HUES6 (cell line): Measurements from ENCODE around the gene BAZ2B.

Experiments used
- H3K27ac ChIP-seq: 2 replicates; pipeline ENCODE4 v1.7.0; 2013; ENCODE audit warnings: low read depth, mild to moderate bottlenecking, low read length, inconsistent platforms
- H3K27me3 ChIP-seq: 2 replicates; pipeline ENCODE4 v1.6.1; 2013; ENCODE audit warnings: low read length; ENCODE audit not compliant: control insufficient read depth, insufficient read depth
- H3K36me3 ChIP-seq: 2 replicates; pipeline ENCODE4 v1.6.1; 2013; ENCODE audit warnings: low read length; ENCODE audit not compliant: control insufficient read depth, insufficient read depth
- H3K4me1 ChIP-seq: 2 replicates; pipeline ENCODE4 v1.6.1; 2013; ENCODE audit warnings: low read length; ENCODE audit not compliant: control insufficient read depth, insufficient read depth
- H3K4me3 ChIP-seq: 2 replicates; pipeline ENCODE4 v1.5.1; 2013; ENCODE audit warnings: low read depth, low read length
- H3K9ac ChIP-seq: one replicate; pipeline ENCODE4 v1.6.1; 2013; ENCODE audit warnings: mild to moderate bottlenecking, low read length
- H3K9me3 ChIP-seq: 2 replicates; pipeline ENCODE4 v1.6.1; 2013; ENCODE audit warnings: low read depth, low read length; ENCODE audit not compliant: control insufficient read depth, insufficient read depth

BAZ2B gene

GRCh38 chr2:159497847-159498246, 118.5 kb downstream of the BAZ2B start:
- H3K36me3 ChIP-seq: no peaks in the 10 kb centered on the region
- H3K27me3 ChIP-seq: no peaks in the 10 kb centered on the region
- no peak overlapping the region for H3K4me3 ChIP-seq
- no peak overlapping the region for H3K27ac ChIP-seq
- H3K4me1 ChIP-seq: no peaks in the 10 kb centered on the region
- no peak overlapping the region for H3K9ac ChIP-seq
- H3K9me3 ChIP-seq: 0 out of 2 replicates have a peak, but pooled peaks cover 2% of the 10 kb centered on the region

- no peak overlapping the region for H3K4me3 ChIP-seq
- H3K9ac ChIP-seq: no peak overlapping the region
- H3K27ac ChIP-seq: no peak overlapping the region
Measured at GRCh38 chr2:159497256-159497655, 119.1 kb downstream of the BAZ2B start.

GRCh38 chr2:159489476-159489875, 126.9 kb downstream of the BAZ2B start:
- Histone ChIP-seq H3K27me3 (no peaks in the 10 kb centered on the region), H3K9me3 (no peaks in the 10 kb centered on the region), H3K4me3 (no peak overlapping the region), H3K4me1 (no peaks in the 10 kb centered on the region), H3K27ac (no peak overlapping the region), H3K36me3 (no peaks in the 10 kb centered on the region), H3K9ac (no peak overlapping the region)

More at GRCh38 chr2:159497256-159497655, 119.1 kb downstream of the BAZ2B start:
- Histone ChIP-seq H3K36me3 (no peaks in the 10 kb centered on the region), H3K27me3 (no peaks in the 10 kb centered on the region), H3K4me1 (no peaks in the 10 kb centered on the region), H3K9me3 (0 out of 2 replicates have a peak, but pooled peaks cover 2% of the 10 kb centered on the region)

GRCh38 chr2:159484532-159484931, 131.8 kb downstream of the BAZ2B start:
- H3K9me3 ChIP-seq: no peaks in the 10 kb centered on the region
- no peak overlapping the region for H3K9ac ChIP-seq

GRCh38 chr2:159476329-159476728, 140.0 kb downstream of the BAZ2B start:
- H3K4me1 ChIP-seq: no peaks in the 10 kb centered on the region
- H3K9ac ChIP-seq: no peak overlapping the region
- H3K27ac ChIP-seq: no peak overlapping the region
- no peak overlapping the region for H3K4me3 ChIP-seq
- no peaks in the 10 kb centered on the region for H3K27me3 ChIP-seq
- peaks cover 16% of the 10 kb centered on the region for H3K36me3 ChIP-seq
- no peaks in the 10 kb centered on the region for H3K9me3 ChIP-seq

More at GRCh38 chr2:159484532-159484931, 131.8 kb downstream of the BAZ2B start:
- Histone ChIP-seq H3K27me3 (no peaks in the 10 kb centered on the region), H3K4me1 (no peaks in the 10 kb centered on the region), H3K27ac (no peak overlapping the region), H3K36me3 (no peaks in the 10 kb centered on the region), H3K4me3 (no peak overlapping the region)

GRCh38 chr2:159475793-159476192, 140.6 kb downstream of the BAZ2B start:
- Histone ChIP-seq H3K9ac (no peak overlapping the region), H3K27me3 (no peaks in the 10 kb centered on the region), H3K36me3 (peaks cover 16% of the 10 kb centered on the region), H3K9me3 (no peaks in the 10 kb centered on the region), H3K4me3 (no peak overlapping the region), H3K27ac (no peak overlapping the region), H3K4me1 (no peaks in the 10 kb centered on the region)

GRCh38 chr2:159471340-159471739, 145.0 kb downstream of the BAZ2B start:
- no peak overlapping the region for H3K27ac ChIP-seq
- H3K4me3 ChIP-seq: no peak overlapping the region
- H3K27me3 ChIP-seq: no peaks in the 10 kb centered on the region
- H3K4me1 ChIP-seq: no peaks in the 10 kb centered on the region
- peaks cover 11% of the 10 kb centered on the region; the same call in 1 of the 2 replicates for H3K36me3 ChIP-seq
- no peak overlapping the region for H3K9ac ChIP-seq
- no peaks in the 10 kb centered on the region for H3K9me3 ChIP-seq

- no peaks in the 10 kb centered on the region; the same call in 1 of the 2 replicates for H3K36me3 ChIP-seq
- no peaks in the 10 kb centered on the region for H3K4me1 ChIP-seq
- H3K27me3 ChIP-seq: no peaks in the 10 kb centered on the region
- H3K9me3 ChIP-seq: no peaks in the 10 kb centered on the region
- H3K27ac ChIP-seq: no peak overlapping the region
- H3K4me3 ChIP-seq: no peak overlapping the region
- H3K9ac ChIP-seq: no peak overlapping the region
Measured at GRCh38 chr2:159468257-159468656, 148.1 kb downstream of the BAZ2B start.

GRCh38 chr2:159462961-159463360, 153.4 kb downstream of the BAZ2B start:
- Histone ChIP-seq H3K27ac (no peak overlapping the region), H3K4me1 (no peaks in the 10 kb centered on the region), H3K4me3 (no peak overlapping the region)

GRCh38 chr2:159462201-159462785, 154.1 kb downstream of the BAZ2B start:
- no peak overlapping the region for H3K9ac ChIP-seq
- H3K9me3 ChIP-seq: no peaks in the 10 kb centered on the region
- no peaks in the 10 kb centered on the region; the same call in 1 of the 2 replicates for H3K36me3 ChIP-seq
- H3K4me3 ChIP-seq: no peak overlapping the region
- no peaks in the 10 kb centered on the region for H3K4me1 ChIP-seq
- no peaks in the 10 kb centered on the region for H3K27me3 ChIP-seq
- H3K27ac ChIP-seq: no peak overlapping the region

More at GRCh38 chr2:159462961-159463360, 153.4 kb downstream of the BAZ2B start:
- H3K36me3 ChIP-seq: no peaks in the 10 kb centered on the region; the same call in 1 of the 2 replicates
- no peak overlapping the region for H3K9ac ChIP-seq
- no peaks in the 10 kb centered on the region for H3K27me3 ChIP-seq
- no peaks in the 10 kb centered on the region for H3K9me3 ChIP-seq

- Histone ChIP-seq H3K27ac (no peak overlapping the region), H3K36me3 (no peaks in the 10 kb centered on the region; the same call in 1 of the 2 replicates), H3K27me3 (no peaks in the 10 kb centered on the region), H3K9me3 (no peaks in the 10 kb centered on the region), H3K9ac (no peak overlapping the region), H3K4me3 (no peak overlapping the region), H3K4me1 (no peaks in the 10 kb centered on the region)
Measured at GRCh38 chr2:159461076-159461475, 155.3 kb downstream of the BAZ2B start.
